ENCODE measurements around the gene CSMD2.

Gene CSMD2

GRCh38 chr1:33719771-33720670 lies 445.0 kb downstream of the CSMD2 start:
- H3K18ac ChIP-seq (ENCODE audit: low read length): no peak overlapping the region
- H3K23ac ChIP-seq (ENCODE audit: low read length): no peak overlapping the region
- whole genome bisulfite sequencing (ENCODE audit: extremely low coverage, insufficient coverage, low lambda C conversion rate): no CpG with 5 or more reads among the region's 8 CpGs
- no peak overlapping the region for H2BK15ac ChIP-seq (replicated peaks; ENCODE audit: low read depth)
- H3K79me1 ChIP-seq (ENCODE audit: low read length): no peaks in the 10 kb centered on the region
- H3K4ac ChIP-seq (ENCODE audit: low read depth, low read length): no peak overlapping the region
- no peak overlapping the region for H2BK5ac ChIP-seq (ENCODE audit: low read length)
- H3K27me3 ChIP-seq (ENCODE audit: insufficient read depth, low read length, poor library complexity): no peaks in the 10 kb centered on the region
- H3K36me3 ChIP-seq (ENCODE audit: control insufficient read depth, insufficient read depth, low read length): peaks cover 3% of the 10 kb centered on the region
- no peak for DNase-seq
- no peak overlapping the region for H4K8ac ChIP-seq (ENCODE audit: low read depth, low read length)
- H3K9ac ChIP-seq (ENCODE audit: low read length): no peak overlapping the region
- no peaks in the 10 kb centered on the region for H3K4me1 ChIP-seq (ENCODE audit: control insufficient read depth, low read depth, low read length)
- H3K4me3 ChIP-seq (ENCODE audit: low read length): no peak overlapping the region
- no peak overlapping the region for H2BK120ac ChIP-seq (ENCODE audit: low read depth, low read length)
- H2AK5ac ChIP-seq (ENCODE audit: low read length): no peak overlapping the region
- H3K79me2 ChIP-seq (ENCODE audit: control insufficient read depth, insufficient read depth, low read length): no peaks in the 10 kb centered on the region
- no peak overlapping the region for H3K56ac ChIP-seq (ENCODE audit: low read length)
- no peak overlapping the region for H4K5ac ChIP-seq (ENCODE audit: low read length)
- no peak overlapping the region for H3K4me2 ChIP-seq (ENCODE audit: low read length)
- H3K27ac ChIP-seq (ENCODE audit: low read depth, low read length): no peak overlapping the region

DNA sequence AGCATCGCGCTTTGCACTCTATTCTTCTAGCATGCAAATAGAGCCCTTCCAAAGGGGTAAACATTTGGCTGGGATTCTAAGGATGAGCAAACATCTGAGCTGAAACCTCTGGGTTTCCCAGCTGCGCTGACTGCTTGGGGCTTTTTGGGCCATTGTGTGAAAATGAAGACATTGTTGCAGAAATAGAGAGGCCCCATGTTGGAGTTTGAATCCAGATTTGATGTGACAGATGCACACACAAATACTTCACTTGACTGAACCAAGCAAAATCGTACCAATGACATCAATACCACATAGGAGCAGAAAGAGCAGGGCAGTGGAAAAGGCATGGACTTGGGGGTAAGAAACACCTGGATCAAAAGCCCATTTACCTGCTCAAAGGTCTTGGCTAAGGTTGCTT lies 445.7 kb downstream of the CSMD2 start:
- H2AK5ac ChIP-seq (ENCODE audit: low read length): no peak overlapping the region
- DNase-seq: no peak
- H3K18ac ChIP-seq (ENCODE audit: low read length): no peak overlapping the region
- H2BK120ac ChIP-seq (ENCODE audit: low read depth, low read length): no peak overlapping the region
- H3K23ac ChIP-seq (ENCODE audit: low read length): no peak overlapping the region
- no peak overlapping the region for H2BK5ac ChIP-seq (ENCODE audit: low read length)
- H3K4ac ChIP-seq (ENCODE audit: low read depth, low read length): no peak overlapping the region
- H3K4me3 ChIP-seq (ENCODE audit: low read length): no peak overlapping the region
- H3K56ac ChIP-seq (ENCODE audit: low read length): no peak overlapping the region
- no peak overlapping the region for H3K27ac ChIP-seq (ENCODE audit: low read depth, low read length)
- no peaks in the 10 kb centered on the region for H3K27me3 ChIP-seq (ENCODE audit: insufficient read depth, low read length, poor library complexity)
- H3K9ac ChIP-seq (ENCODE audit: low read length): no peak overlapping the region
- no peaks in the 10 kb centered on the region for H3K79me1 ChIP-seq (ENCODE audit: low read length)
- no peak overlapping the region for H2BK15ac ChIP-seq (replicated peaks; ENCODE audit: low read depth)
- no peak overlapping the region for H4K8ac ChIP-seq (ENCODE audit: low read depth, low read length)
- peaks cover 1% of the 10 kb centered on the region for H3K36me3 ChIP-seq (ENCODE audit: control insufficient read depth, insufficient read depth, low read length)
- H3K79me2 ChIP-seq (ENCODE audit: control insufficient read depth, insufficient read depth, low read length): no peaks in the 10 kb centered on the region
- no CpG with 5 or more reads among the region's 4 CpGs for WGBS (ENCODE audit: extremely low coverage, insufficient coverage, low lambda C conversion rate)
- H4K5ac ChIP-seq (ENCODE audit: low read length): no peak overlapping the region
- H3K4me1 ChIP-seq (ENCODE audit: control insufficient read depth, low read depth, low read length): no peaks in the 10 kb centered on the region
- H3K4me2 ChIP-seq (ENCODE audit: low read length): no peak overlapping the region

DNA sequence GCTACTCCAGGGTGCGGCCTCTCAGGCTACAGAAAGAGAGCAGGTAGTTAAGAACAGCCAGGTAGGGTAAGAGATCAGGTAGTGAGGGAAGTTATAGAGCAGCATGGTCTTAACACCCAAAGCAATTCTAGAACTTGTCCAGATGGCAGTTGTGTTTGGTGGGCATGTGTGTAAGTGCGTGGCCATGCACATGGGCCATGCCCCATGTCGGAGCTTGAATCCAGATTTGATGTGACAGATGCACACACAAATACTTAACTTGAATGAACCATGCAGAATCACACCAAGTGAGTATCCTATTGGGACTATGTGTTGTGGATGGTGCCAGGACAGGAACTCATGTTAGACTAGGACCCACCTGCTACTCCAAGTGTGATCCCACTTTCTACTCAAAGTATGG lies 446.8 kb downstream of the CSMD2 start:
- Histone ChIP-seq H2BK120ac (ENCODE audit: low read depth, low read length) (no peak overlapping the region), H3K9ac (ENCODE audit: low read length) (no peak overlapping the region), H2AK5ac (ENCODE audit: low read length) (no peak overlapping the region), H3K4me2 (ENCODE audit: low read length) (no peak overlapping the region), H3K4ac (ENCODE audit: low read depth, low read length) (no peak overlapping the region), H3K27me3 (ENCODE audit: insufficient read depth, low read length, poor library complexity) (no peaks in the 10 kb centered on the region), H3K23ac (ENCODE audit: low read length) (no peak overlapping the region), H3K18ac (ENCODE audit: low read length) (no peak overlapping the region), H3K4me1 (ENCODE audit: control insufficient read depth, low read depth, low read length) (no peaks in the 10 kb centered on the region), H2BK15ac (replicated peaks; ENCODE audit: low read depth) (no peak overlapping the region), H3K36me3 (ENCODE audit: control insufficient read depth, insufficient read depth, low read length) (no peaks in the 10 kb centered on the region), H3K79me1 (ENCODE audit: low read length) (no peaks in the 10 kb centered on the region), H4K8ac (ENCODE audit: low read depth, low read length) (no peak overlapping the region), H3K4me3 (ENCODE audit: low read length) (no peak overlapping the region), H4K5ac (ENCODE audit: low read length) (no peak overlapping the region), H3K79me2 (ENCODE audit: control insufficient read depth, insufficient read depth, low read length) (no peaks in the 10 kb centered on the region), H3K27ac (ENCODE audit: low read depth, low read length) (no peak overlapping the region), H2BK5ac (ENCODE audit: low read length) (no peak overlapping the region), H3K56ac (ENCODE audit: low read length) (no peak overlapping the region)
- DNase-seq: no peak
- no CpG with 5 or more reads among the region's 3 CpGs for WGBS (ENCODE audit: extremely low coverage, insufficient coverage, low lambda C conversion rate)

DNA sequence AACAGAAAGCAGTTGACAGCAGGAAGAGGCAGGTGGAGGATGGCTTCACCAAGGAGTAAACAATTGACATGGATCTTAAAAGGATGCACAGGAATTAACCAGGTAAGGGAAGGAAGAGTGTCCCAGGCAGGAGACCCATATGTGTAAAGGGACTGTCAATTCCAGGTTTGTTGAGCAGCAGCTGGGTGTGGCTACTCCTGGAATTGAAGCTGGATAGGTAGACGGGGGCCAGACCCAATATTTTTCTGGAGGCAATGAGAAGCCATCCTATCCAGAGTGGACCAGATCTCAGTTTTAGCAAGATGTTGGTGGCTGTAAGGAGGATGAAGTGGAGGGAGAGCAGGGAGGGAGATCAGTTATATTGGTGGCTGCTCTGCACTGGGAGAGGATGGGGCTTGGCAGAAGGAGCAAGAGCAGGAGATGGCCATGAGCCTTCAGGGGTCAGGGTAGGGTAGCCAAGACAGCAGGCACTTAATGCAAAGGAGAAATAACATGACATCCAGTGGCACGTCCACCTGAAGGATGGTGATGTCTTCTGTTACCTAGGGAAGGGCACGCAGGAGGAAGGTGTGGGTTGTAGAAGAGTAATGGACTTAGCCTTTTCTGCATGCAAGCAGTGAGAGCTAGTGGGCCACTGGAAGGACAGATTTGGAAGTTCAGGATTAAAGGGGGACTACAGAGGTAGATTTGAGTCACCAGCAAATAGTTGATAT lies 447.9 kb downstream of the CSMD2 start:
- H3K27me3 ChIP-seq (ENCODE audit: insufficient read depth, low read length, poor library complexity): no peaks in the 10 kb centered on the region
- no peak overlapping the region for H3K9ac ChIP-seq (ENCODE audit: low read length)
- H3K27ac ChIP-seq (ENCODE audit: low read depth, low read length): no peak overlapping the region
- no peak overlapping the region for H3K4me2 ChIP-seq (ENCODE audit: low read length)
- no peak overlapping the region for H2AK5ac ChIP-seq (ENCODE audit: low read length)
- H2BK120ac ChIP-seq (ENCODE audit: low read depth, low read length): no peak overlapping the region
- H3K23ac ChIP-seq (ENCODE audit: low read length): no peak overlapping the region
- no peak overlapping the region for H4K8ac ChIP-seq (ENCODE audit: low read depth, low read length)
- H3K36me3 ChIP-seq (ENCODE audit: control insufficient read depth, insufficient read depth, low read length): no peaks in the 10 kb centered on the region
- no CpG with 5 or more reads among the region's 3 CpGs for WGBS (ENCODE audit: extremely low coverage, insufficient coverage, low lambda C conversion rate)
- H3K79me1 ChIP-seq (ENCODE audit: low read length): no peaks in the 10 kb centered on the region
- H2BK5ac ChIP-seq (ENCODE audit: low read length): no peak overlapping the region
- no peak overlapping the region for H3K56ac ChIP-seq (ENCODE audit: low read length)
- H3K4ac ChIP-seq (ENCODE audit: low read depth, low read length): no peak overlapping the region
- H2BK15ac ChIP-seq (replicated peaks; ENCODE audit: low read depth): no peak overlapping the region
- DNase-seq: no peak
- H3K18ac ChIP-seq (ENCODE audit: low read length): no peak overlapping the region
- no peak overlapping the region for H3K4me3 ChIP-seq (ENCODE audit: low read length)
- H4K5ac ChIP-seq (ENCODE audit: low read length): no peak overlapping the region
- H3K79me2 ChIP-seq (ENCODE audit: control insufficient read depth, insufficient read depth, low read length): no peaks in the 10 kb centered on the region
- H3K4me1 ChIP-seq (ENCODE audit: control insufficient read depth, low read depth, low read length): peaks cover 1% of the 10 kb centered on the region

DNA sequence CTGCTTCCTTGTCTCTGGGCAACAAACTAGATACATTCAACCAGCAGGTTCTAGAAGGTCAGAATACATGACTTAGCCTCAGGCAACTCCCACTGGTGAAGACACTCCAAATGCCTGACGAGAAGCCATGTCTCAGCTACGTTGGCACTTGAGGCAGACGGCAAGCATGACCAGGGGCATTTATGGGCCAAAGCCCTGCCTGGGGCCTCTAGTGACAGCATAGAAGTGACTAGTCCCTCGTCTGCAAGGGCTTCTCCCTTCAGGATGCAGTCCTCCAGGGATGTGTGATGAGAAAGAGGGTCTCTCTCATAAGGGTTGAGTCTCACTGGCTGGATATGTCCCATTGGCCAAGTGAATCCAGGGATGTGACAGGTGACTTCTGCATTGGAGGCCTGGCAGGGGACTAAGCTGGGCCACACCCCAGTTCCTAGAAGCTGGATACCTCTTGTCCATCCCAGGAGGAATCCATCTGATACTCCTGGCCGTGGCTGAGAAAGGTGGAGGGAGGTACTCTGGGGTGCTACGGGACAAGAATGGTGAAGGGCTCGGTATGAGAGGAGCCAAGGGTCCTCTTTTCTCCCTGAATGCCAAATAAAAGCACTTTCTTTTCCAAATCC lies 449.7 kb downstream of the CSMD2 start:
- Histone ChIP-seq H3K36me3 (ENCODE audit: control insufficient read depth, insufficient read depth, low read length) (no peaks in the 10 kb centered on the region), H4K8ac (ENCODE audit: low read depth, low read length) (no peak overlapping the region), H3K9ac (ENCODE audit: low read length) (no peak overlapping the region), H3K79me2 (ENCODE audit: control insufficient read depth, insufficient read depth, low read length) (no peaks in the 10 kb centered on the region), H3K4me1 (ENCODE audit: control insufficient read depth, low read depth, low read length) (peaks cover 3% of the 10 kb centered on the region), H2BK15ac (replicated peaks; ENCODE audit: low read depth) (no peak overlapping the region), H3K56ac (ENCODE audit: low read length) (no peak overlapping the region), H2AK5ac (ENCODE audit: low read length) (no peak overlapping the region), H2BK120ac (ENCODE audit: low read depth, low read length) (no peak overlapping the region), H4K5ac (ENCODE audit: low read length) (no peak overlapping the region), H2BK5ac (ENCODE audit: low read length) (no peak overlapping the region), H3K18ac (ENCODE audit: low read length) (no peak overlapping the region), H3K23ac (ENCODE audit: low read length) (no peak overlapping the region), H3K4me3 (ENCODE audit: low read length) (no peak overlapping the region), H3K4me2 (ENCODE audit: low read length) (no peak overlapping the region), H3K79me1 (ENCODE audit: low read length) (no peaks in the 10 kb centered on the region), H3K27ac (ENCODE audit: low read depth, low read length) (no peak overlapping the region), H3K4ac (ENCODE audit: low read depth, low read length) (no peak overlapping the region), H3K27me3 (ENCODE audit: insufficient read depth, low read length, poor library complexity) (no peaks in the 10 kb centered on the region)
- WGBS (ENCODE audit: extremely low coverage, insufficient coverage, low lambda C conversion rate): no CpG with 5 or more reads among the region's 7 CpGs
- no peak for DNase-seq

Measured in mesendoderm (in vitro differentiated cells).